T47D (cell line): Measurements from ENCODE around the gene TMEM129.

ENCODE experiments used
- DNase-seq, 2 experiments: peaks; one replicate each; pipeline versions ENCODE4 v3.0.0 to v3.0.0-alpha.2; 2011 to 2012; ENCODE audit warnings: low read depth in 1 of 2, low spot score in 1 of 2
- JUND ChIP-seq: IDR thresholded peaks from 2 replicates; pipeline ENCODE4 v1.6.1; 2012; ENCODE audit warnings: low read depth
- in situ Hi-C: cut with HindIII; loops from 2 replicates; pipeline ENCODE4 v1.10.0; 2016; ENCODE audit warnings: low sequenced_read_pairs, low pct_unique_long_range_greater_than_20kb

The TMEM129 gene

DNA sequence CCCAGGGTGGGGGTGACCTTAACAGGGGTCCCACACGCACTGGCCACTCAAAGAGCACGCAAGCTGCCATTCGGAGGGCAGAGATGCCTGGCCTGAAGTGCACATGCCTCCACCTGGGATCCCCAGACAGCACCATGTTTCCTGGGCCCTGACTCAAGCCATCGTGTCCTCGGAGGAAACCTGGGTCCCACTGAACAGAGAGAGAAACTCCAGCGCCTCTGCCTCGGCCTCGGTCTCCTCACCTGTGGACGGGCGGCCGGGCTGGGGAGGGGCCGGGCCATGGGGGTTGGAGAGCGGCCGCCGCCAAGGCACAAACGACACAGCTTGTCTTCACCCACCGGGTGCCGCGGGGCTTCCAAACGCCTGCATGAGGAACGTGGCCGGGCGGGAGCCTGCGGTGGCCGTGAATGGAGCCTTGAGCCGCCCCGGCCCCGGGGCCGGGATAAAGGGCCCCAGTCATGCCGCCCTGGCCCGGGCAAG lies 42.0 kb upstream of the TMEM129 start:
- TF ChIP-seq JUND: no peak
- DNase-seq: no peak
- in situ Hi-C loops: no loop called here

DNA sequence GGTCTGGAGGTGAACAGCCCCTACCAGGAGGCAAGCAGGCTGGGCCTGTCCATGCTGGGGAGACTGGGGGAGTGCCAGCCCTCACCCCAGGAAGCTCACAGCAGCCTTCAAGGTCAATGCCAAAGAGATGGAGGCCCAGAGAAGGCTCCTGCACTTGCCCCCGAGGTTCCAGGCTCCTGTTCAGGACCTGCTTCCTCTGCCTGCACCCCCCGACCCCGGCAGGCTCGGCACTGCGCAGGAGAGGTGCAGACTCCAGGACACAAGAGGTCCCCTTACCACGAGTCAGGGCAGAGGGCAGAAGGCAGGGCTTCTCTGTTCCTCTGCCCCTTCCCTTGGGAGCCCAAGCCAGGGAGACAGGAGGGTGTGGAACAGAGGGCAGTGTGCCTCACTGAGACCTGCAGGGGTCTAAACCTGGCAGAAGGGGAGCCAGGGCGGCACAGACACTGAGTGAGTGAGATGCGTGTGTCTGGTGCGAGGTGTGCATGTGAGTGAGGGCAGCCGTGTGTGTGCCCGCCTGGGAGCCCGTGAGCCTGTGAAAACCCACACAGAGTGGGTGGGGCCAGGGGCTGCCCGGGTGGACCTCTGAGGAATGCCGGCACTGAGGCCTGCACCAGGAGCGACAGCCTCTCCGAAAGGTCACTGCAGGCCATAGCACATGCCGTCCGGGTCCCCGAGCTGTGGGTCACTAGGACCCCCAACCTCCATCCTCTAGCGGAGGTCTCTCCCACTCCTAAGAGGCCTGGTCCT lies 41.3 kb upstream of the TMEM129 start:
- in situ Hi-C loops: no loop called here
- TF ChIP-seq JUND: no peak
- no peak for DNase-seq

DNA sequence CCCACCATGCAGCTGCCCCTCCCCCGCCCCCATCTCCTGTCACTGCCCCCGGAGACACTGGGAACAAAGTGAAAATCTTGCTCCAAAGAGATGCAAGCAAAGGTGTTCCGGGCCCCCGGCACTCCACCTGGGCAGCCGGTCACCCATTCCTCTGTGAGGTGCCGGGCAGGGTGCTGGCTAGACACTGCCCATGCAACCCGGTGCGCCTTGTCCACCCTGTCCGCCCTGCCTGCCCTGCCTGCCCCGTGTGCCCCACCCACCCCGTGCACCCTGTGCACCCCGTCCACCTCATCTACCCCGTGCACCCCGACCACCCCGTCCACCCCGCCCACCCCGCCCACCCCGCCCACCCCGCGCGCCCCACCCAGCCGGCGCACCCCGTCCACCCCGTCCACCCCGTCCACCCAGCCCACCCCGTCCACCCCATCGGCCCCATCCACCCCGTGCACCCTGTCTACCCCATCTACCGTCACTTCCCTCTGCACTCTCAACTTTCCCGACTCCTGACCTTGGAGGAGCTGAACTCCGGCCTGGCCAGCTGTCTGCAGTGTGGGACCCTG lies 40.1 kb upstream of the TMEM129 start:
- no peak for TF ChIP-seq JUND
- in situ Hi-C loops: no loop called here

DNA sequence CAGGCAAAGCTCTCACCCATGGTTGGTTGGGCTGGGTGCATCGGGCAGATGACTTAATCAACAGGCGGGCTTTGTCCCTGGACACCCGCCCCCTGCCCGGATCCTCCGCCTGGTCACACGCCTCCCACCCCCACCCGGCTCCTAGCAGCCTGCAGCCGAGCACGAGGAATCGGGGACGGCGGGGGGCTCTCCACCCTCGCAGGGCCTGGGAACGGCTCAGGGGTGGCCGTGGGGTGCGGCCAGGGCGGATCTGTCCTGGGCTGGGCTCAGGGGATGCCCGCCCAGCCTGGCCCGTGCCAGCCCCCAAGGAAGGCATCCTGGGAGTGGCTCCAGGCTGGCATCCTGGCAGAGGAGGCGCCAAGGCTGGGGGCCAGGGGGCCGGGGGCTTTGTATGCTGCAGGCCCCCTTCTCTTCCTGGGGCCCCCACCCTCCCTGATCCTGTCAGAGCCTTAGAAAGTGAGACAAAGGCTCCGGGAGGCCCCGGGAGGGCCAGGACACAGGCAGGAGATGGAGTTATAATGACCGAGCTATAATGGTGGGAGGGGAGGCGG lies 39.5 kb upstream of the TMEM129 start:
- in situ Hi-C loops: no loop called here
- DNase-seq: no peak
- no peak for TF ChIP-seq JUND

More for the DNA sequence above, 40.1 kb upstream of the TMEM129 start:
- DNase-seq: no peak

DNA sequence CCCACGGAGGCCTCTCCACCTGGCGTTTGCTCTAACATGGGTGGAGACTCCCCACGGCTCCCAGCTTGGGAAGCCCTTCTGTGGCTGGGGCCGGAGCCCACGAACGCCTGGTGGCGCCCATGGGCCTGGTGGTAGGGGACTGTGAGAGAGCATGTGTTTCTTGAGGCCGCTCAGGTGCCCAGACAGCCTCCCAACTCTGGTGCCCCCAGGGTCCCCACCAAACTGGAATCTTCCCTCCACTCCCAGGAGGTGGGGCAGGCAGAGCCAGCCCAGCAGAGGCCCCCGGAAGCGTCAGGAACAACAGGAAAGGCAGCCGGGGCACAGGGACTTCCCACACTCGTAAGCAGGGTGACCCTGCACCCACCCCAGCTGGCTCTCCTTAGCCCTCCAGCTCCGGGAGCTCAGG lies 38.7 kb upstream of the TMEM129 start:
- no peak for DNase-seq
- no peak for TF ChIP-seq JUND
- in situ Hi-C loops: no loop called here

DNA sequence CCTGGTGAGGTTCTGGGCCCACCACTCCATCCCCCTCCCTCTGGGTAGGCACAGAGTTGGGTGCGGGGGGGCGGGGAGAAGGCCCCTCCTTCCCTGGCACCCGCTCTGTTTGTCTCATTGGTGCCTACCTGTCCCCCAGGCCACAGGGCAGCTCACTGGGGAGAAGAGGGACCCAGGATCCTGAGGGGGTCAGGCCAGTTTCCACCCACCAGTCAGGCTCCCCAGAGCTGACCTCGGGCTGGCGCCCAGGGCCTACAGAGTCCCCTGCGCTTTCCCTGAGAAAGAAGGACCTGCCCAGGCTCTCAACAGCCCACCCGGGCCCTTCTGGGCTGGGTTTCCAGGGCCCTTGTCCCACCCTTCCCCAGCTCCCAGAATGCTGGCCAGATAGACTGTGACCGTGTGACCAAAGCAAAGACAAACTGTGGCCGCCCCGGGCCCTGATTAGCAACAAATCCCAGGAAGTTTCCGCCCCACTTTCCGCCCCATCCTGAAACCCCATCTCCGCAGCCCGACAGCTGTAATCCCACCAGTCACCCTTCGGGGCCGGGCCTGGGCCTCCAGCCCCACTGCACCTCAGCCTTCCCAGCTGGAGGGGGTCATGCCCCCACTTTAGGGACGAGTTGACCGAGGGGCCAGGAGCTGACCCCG lies 38.2 kb upstream of the TMEM129 start:
- DNase-seq: no peak
- in situ Hi-C loops: no loop called here
- TF ChIP-seq JUND: no peak

DNA sequence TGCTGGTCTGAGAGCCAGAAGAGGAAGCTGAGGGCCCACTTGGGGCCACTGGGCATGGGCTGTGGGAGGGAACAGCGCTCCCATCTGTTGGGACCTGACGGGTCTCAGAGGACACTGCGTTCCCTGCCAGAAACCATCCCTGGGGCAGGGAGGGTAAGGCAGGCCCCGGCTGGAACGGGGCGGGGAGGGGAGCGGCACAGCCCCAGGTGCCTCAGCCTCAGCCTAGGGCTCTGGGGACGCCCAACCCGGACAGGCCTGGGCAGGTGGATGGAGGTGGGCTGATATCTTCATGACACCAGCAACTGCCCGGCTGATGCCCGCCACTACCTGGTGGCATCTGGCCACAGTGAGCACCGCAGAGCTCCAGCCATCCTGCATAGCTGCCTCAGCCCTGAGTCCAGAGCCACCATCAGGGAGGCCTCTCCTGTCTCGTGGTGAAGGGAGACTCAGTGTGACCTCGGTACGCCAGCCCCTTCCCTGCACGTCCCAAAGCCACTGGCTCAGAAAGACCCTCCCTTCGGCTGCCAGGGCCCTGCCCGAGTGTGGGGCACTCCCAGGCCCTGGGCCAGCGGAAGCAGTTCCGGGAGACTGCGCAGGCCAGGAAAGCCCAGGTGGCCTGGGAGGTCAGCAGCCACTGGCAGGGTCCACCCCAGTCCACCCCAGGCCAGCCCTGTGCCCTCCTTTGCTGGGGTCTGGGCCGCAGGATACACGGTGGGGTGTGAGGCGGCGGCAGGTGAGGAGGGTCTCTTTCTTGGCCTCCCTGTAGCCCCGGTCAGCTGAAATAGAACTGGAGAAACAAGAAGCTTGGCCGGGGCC lies 37.4 kb upstream of the TMEM129 start:
- no peak for TF ChIP-seq JUND
- in situ Hi-C loops: no loop called here
- no peak for DNase-seq

DNA sequence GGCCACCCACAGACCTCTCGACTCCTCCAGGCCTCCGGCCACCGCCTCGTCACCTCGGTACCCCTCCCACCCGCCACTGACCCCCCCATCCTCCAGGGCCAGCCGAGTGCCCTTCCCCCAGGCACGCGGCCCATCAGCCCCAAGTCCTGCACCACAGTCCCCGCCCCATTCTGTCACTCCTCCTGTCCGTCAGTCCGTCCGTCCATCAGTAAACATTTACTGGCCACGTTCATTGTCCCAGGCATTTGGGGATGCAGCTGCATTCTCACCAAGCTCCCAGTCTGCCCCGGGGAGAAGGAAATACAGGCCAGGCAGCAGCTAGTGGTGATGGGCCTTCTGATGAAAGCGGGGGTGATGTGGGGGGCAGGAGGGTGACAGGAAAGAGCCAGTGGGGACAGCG lies 36.7 kb upstream of the TMEM129 start:
- no peak for DNase-seq
- TF ChIP-seq JUND: no peak
- in situ Hi-C loops: no loop called here

DNA sequence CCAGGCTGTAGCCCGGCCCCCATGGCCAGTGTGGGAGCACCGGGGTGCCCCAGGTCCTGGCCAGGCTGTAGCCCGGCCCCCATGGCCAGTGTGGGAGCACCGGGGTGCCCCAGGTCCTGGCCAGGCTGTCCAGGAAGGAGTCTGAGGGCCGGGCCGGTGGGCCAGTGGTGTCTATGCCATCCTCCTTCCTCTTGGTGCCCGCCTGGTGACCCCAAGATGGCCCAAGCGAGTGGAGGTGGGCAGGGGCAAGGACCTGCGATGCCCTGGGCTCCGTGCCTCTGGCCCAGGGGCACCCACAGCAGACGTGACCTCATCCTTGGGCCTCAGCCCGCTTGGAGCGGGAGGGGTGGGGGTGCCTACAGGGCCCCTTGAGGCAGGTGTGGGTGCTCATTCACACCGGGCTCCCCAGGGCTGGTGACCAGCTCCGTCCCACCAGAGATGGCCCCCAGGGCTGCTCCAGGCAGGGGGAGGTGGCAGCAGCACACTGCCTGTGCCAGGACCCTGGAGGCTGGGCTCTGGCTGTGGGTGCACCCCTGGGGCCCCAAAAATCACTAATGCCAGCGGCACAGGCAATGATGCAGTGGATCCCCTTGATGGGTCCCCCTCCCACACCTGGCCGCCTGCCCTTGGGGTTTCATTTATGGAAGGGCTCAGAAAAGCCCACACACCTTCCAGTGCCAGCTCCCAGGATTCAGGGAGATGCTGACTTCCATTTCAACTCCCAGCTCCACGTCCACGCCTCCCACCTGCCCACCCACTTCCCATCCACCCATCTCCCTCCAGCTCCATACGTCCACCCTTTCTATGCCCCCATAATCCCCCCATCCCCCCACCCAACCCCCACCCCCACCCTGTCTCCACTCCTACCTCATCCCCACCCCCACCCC lies 36.0 kb upstream of the TMEM129 start:
- DNase-seq: no peak
- in situ Hi-C loops: no loop called here
- TF ChIP-seq JUND: no peak

DNA sequence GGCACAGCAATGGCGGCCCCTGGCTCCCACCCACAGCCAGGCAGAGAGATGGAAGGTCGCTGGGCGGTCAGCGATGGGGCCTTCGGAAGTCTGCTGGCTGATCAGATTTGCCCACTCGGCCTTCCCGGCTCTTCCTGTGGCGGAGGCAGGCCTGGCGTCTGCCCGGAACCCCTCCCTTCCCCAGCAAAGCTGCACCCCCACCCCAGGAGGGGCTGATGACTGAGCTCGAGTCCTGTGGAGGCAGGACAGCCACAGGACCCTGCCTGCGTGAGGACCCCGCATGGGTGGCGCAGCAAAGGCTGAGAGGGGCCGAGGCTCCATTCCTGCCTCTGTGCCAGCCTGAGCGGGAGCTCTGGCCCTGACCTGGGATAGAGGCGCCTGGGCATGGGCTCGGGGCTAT lies 35.0 kb upstream of the TMEM129 start:
- in situ Hi-C loops: no loop called here
- no peak for TF ChIP-seq JUND
- DNase-seq: no peak

DNA sequence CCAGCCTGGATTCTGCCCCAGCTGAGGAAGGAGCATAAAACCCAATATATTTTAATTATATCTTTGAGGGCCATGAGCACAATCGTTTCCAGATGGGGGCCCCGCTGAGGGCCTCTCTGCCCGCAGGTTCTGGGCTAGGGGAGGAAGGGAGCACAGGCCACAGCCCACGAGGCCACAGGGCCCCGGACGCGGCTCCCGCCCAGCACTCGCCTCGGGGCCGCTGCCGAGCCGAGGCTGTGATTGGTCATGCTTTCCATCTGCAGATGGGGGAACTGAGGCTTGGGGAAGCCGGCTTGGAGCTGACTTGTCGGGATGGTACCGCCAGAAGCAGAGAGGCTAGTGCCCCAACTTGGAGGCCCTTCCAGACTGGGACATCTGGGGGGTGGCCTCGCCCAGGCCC lies 34.2 kb upstream of the TMEM129 start:
- no peak for TF ChIP-seq JUND
- no peak for DNase-seq
- in situ Hi-C loops: no loop called here
